Fibroblast of upper back skin (primary cell): ENCODE data around the gene KIZ.
A peak's percentile ranks its signal among the peaks of the same experiment; 100 is the strongest.

ENCODE experiments used
- DNase-seq: peaks from one replicate; pipeline ENCODE4 v3.0.0-alpha.2; 2013

KIZ gene

DNA sequence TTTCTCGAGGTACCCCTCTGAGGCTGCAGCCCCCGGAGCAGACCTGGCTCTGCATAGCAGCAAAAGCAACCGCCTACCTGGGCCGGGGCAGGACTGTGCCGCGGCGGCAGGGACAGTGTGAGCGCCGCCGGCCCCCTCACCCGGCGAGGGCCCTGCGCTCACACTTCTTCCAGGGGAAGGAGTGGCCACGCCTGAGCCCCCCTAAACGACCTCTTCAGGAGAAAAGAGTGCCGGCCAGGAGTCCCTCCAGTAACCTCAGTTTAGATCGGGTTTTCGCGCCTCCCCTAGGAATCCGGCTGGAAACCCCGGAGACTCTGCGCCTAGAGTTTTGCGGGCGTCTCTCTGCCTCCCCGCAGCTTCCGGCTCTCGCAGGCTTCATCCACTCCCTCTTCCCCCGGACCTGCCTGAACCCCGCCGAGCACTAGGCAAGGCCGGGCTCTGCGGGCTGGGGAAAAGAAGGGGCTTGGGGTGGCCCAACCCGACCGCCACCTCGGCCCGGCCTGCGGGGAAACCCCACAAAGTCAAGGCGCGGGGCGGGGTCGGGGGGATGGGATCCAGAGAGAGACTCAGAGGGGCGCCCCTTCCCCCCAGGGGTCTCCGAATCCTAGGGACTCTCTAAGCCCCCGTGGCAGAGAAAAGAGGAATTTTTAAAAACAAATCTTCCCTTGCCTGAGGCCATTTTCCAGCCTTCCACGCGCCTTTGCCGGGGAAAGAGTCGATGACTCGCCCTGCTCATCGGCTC lies 20.3 kb upstream of the KIZ start:
- no peak for DNase-seq

GRCh38 chr20:21106171-21107017 lies 19.5 kb upstream of the KIZ start, which contains the start of gene LINC00237:
LINC00237 (minus strand) TSS chr20:21106358.
- DNase-seq: no peak

DNA sequence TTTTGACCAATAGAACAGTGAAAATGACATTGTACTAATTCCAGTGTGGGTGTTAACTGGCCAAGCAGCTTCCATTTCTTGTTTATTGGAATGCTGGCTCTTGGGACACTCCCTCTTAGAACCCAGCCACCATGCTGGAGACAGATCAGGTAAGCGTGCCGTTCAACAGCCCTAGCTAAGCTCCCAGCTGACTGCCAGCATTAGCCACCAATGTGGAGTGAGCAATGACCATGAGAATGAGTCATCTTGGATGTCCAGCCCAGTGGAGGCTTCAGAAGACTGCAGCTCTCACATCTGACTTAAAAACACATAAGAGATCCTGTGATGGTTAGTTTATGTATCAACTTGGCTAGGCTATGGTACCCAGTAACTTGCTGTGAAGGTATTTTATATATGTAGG lies 16.7 kb upstream of the KIZ start:
- no peak for DNase-seq

DNA sequence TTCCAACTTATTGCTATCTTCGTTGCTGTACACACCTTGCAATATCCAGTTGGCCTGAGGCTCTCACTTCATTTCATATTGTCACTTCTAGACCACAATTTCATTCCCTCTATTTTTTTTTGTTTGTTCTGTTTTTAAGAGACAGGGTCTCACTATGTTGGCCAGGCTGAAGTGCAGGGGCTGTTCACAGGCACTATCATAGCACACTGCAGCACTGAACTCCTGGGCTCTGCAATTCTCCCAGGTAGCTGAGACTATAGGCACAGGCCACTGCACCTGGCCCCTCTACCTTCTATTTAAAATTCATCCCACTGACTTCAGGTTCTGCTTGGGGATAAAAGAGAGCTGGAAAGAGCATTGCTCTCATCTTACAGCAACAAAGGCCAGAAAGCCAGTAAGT lies 15.1 kb upstream of the KIZ start:
- DNase-seq: no peak

DNA sequence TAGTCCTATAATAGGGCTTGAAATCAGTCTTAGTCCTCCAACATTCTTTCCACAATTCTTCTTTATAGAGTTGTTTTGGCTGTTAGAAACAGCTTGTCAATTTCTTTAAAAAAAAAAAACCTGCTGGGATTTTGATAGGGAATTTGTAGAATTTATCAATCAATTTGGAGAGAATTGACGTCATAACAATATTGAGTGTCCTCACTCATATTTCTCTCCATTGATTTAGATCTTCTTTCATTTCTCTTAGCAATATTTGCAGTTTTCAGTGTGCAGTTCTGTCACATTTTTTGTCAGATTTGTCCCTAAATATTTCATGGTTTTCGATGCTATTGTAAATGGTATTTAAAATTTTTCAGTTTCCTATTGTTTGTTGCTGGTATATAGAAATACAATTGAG lies 14.5 kb upstream of the KIZ start:
- no peak for DNase-seq

DNA sequence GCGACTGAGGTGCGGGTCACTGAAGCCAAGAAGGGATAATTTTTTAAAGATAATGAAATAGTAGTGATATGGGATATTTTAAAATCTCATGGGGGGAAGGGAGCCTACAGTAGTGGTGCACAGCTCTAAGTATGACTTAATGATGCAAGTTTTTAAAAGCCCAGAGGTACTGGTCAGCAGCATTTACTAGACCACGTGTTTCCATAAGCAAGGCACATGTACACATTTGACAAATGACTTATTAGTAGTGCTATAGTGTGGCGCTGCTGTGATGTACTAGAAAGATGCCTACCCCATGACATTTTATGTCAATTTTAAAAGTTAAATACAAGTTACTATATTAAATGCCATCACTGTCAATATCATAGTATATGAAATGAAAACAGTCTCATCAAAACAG lies 12.2 kb upstream of the KIZ start:
- no peak for DNase-seq

DNA sequence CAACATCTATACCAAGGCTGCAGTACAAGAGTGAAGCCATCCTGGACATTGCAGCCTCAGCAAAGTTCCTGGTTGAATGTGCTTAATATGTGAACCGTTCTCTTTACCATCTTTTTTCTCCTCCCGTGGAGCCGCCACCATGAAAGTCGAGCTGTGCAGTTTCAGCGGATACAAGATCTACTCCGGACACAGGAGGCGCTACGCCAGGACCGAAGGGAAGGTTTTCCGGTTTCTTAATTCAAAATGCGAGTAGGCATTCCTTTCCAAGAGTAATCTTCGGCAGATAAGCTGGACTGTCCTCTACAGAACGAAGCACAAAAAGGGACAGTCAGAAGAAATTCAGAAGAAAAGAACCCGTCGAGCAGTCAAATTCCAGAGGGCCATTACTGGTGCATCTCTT lies 11.3 kb upstream of the KIZ start:
- DNase-seq: no peak

DNA sequence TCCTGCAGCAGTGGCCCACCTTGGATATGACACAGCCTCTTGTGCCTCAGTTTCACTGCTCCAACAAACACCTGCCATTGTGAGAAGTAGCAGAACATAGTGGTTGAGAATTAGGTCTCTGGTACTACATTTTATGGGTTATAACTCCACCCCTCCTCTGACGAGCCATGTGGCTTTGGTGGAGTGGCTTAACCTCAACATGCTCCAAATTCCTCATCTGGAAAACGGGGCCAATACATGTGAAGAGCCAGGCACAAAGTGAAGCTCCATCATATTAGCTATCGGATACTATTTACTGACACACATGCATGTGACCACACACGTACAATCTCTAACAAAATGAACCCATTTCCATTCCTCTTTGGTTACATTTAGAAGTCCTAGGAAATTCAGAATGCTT lies 8.4 kb upstream of the KIZ start:
- DNase-seq: no peak

- DNase-seq: no peak
Measured at GRCh38 chr20:21118138-21118537, 7.7 kb upstream of the KIZ start.

DNA sequence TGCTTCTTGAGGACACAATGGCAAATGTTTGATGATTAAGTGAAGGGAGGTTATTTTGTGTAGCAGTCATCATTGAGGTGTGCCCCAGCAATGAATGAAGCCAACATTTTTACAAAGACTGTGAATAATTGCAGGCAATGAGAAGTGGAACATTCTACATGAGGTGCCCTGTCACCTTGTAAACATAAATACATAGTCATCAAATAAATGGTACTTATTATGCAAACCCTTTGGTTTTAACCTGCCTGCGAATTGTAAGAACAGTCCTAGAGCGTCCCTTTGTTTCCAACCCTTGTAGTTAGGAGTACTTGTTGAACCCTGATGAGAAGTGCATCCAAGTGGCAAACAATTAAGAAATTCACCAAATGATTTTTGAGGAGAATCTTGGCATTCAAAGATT lies 7.1 kb upstream of the KIZ start:
- no peak for DNase-seq

DNA sequence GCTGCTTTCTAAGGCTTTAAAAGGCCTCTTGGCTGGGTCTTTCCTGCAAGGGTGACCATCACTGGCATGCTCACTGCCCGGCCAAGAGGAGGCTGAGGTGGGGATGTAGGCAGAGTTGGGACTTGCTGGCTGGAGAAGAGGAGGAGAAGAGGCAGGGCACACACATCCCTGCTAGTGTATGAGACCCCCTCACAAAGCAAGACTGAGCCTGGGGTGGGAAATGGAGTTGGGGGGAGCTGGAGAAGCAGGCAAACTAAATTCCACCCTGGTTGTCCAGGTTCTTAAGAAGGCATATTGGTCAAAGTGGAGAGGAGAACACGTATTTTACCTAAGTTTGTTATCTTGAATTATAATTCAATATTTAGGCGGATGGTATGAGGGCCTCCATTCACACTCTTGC lies 1.7 kb upstream of the KIZ start:
- DNase-seq: no peak

DNA sequence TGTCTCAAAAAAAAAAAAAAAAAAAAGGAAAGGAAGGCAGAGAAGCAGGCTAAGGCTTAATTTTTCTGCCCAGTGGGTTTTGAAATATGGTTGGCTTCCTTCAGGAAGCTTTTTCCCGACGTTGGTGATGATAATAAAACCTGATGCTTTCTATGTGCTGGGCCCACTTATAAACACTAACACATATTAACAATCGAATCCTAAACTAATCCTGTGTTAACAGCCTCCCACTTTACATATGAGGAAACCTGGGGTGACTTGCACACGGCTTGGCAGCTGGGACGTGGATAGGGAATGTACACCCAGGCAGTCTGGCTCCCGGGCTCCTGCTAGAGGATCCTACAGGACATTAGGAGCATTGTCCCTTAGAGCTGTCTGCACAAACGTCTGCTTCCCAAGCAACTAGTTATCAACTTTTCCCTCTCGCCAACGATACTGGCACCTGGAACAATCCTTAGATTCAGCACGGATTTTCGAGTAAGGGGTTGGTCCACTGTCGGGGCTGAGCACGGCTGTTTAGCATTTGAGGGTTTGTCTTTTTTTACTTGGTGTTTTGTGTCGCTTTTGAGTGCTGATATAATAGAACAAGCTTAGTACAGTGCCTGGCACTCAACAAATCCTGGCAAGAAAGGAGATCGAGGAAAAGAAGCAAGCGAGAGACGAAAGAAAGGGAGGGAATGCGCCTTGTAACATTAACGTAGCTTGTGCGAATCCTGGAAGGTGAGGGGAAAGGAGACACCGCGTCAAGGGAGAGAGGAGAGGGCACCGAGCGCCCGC lies 622 bp upstream of the KIZ start:
- peak; percentile 39 for DNase-seq

GRCh38 chr20:21126581-21126870 lies 644 bp downstream of the KIZ start:
- DNase-seq: peak; percentile 6

GRCh38 chr20:21127201-21127981 lies 1.5 kb downstream of the KIZ start:
- DNase-seq: no peak

DNA sequence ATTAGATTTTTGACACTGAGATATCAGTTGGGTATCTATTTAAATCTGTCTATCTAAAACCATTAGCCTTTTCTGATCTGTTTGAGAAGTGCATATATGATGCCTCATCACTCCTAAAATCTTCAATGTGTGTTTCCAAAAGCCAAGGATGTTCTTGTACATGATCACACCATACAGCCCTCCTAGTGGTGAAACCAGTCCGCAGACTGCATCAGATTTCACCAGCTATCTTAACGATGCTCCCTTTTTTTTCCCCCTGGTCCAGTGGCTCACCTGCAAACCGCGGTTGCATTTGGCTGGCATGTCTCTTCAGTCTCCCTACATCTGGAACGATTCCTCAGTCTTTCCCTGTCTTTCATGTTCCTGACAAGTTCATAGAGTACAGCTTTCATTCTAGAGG lies 4.0 kb downstream of the KIZ start:
- no peak for DNase-seq

DNA sequence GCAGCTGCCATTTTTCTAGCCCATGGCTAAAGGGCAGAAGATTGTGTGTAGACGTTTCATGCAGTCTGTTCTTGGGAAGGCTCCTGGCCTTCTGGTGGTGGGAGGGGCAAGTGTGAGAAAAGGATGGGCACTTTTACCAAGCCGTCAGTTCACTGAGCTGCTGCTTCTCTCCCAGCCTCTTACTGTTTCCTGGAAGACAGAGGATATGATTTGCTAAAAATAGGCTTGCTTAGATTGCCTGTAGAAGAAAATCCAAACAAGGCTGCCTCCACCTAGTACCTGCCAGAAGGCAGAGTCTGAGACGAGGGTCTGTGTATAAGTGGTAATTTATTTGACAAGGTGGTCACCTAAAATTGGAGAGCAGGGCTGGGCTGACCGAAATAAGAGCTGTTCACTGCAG lies 7.5 kb downstream of the KIZ start:
- DNase-seq: no peak

- DNase-seq: no peak
Measured at GRCh38 chr20:21133917-21134622, 8.2 kb downstream of the KIZ start.

- no peak for DNase-seq
Measured at GRCh38 chr20:21134883-21135493, 9.1 kb downstream of the KIZ start.

DNA sequence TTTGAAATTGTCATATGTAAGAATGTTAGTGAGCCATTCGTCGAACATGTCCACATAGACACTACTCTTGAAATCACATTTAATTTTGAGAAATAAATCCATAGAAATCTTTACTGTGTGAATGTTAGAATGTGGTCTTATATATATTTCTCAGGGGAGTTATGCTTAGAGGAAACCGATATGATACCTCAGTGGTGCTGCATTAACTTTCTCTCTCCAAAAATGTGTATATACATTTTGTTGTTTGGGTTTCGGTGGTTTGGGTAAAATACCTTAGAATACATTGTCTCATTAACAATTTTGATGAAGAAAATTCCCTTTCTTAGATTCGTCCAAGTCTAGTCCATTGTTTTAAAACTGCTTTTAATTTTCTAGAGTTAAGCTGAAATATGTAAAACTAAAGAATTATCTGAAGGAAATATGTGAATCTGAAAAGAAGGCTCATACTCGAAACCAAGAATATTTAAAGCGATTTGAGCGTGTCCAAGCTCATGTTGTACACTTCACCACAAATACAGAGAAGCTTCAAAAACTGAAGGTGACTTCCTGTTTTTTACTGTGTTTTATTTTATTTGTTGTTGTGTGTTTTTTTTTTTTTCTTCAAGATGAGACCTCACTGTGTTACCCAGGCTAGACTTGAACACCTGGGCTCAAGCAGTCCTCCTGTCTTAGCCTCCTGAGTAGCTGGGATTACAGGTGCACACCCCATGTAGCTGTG lies 10.3 kb downstream of the KIZ start:
- no peak for DNase-seq

DNA sequence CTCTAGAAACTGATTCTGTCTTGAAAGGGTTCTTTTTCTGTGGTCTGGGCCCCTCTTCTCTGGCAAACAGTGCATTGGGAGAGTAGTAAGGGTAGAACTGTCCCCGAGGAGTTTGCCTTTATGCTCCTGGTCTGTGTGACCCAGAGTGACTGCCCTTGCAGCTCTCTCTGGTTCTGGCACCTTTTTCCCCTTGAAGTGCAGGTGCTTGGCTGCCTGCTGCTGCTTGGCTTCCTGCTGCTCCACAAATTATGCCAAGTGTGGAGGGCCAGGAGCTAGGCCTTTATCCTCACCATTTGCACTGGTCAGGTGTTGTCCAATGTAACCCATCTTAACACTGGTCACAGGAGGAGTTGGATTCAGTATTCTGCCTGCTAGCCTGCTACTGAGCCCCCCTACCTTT lies 11.2 kb downstream of the KIZ start:
- no peak for DNase-seq

DNA sequence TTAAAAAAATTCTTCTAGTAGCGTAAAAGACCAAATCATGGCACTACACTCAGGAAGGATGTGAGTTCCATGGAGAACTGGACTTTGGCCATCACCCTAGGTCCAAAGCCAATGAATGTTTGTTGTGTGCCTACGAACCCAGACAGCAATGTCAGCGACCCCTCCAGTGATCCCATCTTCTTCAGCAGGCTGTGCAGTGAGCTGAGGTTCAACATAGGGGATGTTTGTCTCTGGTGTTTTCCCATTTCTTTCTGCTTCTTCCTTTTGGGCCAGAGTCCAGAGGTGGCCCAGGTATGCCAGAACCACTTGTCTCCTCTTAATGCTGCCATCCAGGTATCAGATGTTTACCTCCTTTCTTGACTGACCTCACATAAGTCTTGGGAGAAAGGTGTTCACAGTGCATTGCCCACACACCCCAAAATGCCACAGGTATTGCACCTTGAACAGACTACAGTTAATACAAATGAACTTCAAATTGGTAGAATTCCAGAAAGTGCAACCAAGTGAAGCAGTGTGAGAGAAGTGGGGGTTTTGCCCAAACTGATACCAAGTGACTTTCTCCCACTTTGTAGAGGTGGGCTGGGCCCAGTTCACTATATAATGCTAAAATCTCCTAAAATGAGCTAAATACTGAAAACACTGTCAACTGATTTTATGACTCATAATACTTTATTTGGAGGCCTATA lies 14.1 kb downstream of the KIZ start:
- DNase-seq: no peak
